Keratinocyte (primary cell): ENCODE measurements around the gene SBK1.

Experiments
- CTCF ChIP-seq, 3 experiments: IDR thresholded peaks in 1 of 3; conservative IDR thresholded peaks in 1 of 3; optimal IDR thresholded peaks in 1 of 3; 2 replicates in 2 of 3; 3 replicates in 1 of 3; pipeline versions ENCODE3 to v1.5.1; 2011; ENCODE audit warnings: low read length in 3 of 3, mild to moderate bottlenecking in 3 of 3, moderate library complexity in 2 of 3, control low read depth in 1 of 3, inconsistent platforms in 1 of 3; ENCODE audit not compliant: insufficient read depth in 2 of 3; ENCODE audit errors: extremely low read depth in 1 of 3
- EZH2 ChIP-seq: IDR thresholded peaks from one replicate; pipeline ENCODE4 v1.6.1; 2012; ENCODE audit warnings: inconsistent platforms, mild to moderate bottlenecking, low read length, moderate library complexity

DNA sequence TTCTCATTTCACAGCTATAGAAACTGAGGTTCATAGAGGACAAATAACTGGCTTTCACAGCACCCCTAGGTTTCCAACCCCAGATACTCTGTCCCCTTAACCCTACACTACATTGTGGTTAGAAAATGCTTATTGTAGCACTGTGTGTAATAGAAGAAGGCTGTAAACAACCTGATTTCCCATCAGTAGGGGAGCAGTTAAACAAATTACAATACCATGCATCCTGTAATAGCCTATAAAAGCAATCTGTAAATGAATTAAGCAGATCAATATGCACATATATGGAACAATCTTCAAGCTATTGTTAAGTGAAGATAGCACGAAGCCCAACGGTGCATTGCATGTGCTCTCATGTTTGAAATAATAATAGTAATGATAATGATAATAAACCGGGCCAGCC is 41.3 kb upstream of the SBK1 start:
- TF ChIP-seq CTCF (optimal IDR thresholded peaks at IDR 0.05 in 1 of 3, IDR thresholded peaks at IDR 0.05 in 1 of 3, conservative IDR thresholded peaks at IDR 0.05 in 1 of 3; ENCODE audit: extremely low read depth in 1 of 3, insufficient read depth in 2 of 3, low read length in 3 of 3) (no peak), EZH2 (no peak)
